ENCODE data around the gene CHDH. TPM values are rescaled to one million over a fixed set of nuclear protein-coding genes. Genes with fewer than 3 reads are reported as not detected.

The CHDH gene
- total RNA-seq, 1 donor from 2014 or later: 1.7 TPM

DNA sequence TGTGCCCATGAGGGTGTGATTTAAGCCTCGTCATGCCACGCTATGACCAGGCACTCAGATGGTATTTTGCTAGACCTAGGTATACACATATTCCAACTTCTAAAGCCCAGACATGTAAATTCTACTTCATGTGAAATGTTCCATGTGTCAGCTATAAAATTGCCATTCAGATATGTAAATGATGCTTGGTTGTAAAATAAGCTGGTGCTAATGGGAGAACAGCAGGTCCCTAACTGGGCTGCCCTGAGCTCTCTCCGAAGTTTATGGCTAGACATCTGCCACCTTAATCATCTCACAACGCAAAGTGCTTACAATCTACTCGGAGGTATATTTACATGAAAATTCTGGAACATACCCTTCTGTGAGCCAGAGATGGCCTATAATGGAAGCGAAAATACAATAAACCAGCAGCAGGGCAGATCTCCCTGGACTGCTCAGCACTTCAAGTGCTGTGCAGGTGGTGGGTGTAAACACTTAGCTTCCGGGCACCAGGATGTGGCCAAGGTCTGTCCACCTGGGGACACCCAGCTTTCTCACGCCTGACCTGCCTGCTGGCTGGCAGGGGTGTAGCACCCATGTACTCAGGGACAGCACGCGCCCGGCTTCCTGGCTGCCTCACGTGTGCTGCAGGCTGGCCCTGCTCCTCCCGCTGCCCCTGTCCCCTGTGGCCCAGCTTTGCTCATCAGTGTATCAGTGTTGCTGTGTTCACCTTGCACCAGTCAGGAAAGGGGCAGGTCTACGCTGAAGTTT, 82.0 kb downstream of the CHDH start:
- Histone ChIP-seq H3K4me1 (no peaks in the 10 kb centered on the region), H3K4me3 (no peak overlapping the region), H3K36me3 (no peaks in the 10 kb centered on the region), H3K27me3 (no peaks in the 10 kb centered on the region), H3K27ac (no peak overlapping the region), H3K9me3 (no peaks in the 10 kb centered on the region)
- intact Hi-C loops (cut with DNase I): no loop called here
- no peak for DNase-seq (ENCODE audit: extremely low spot score in 2 of 2)
- TF ChIP-seq POLR2AphosphoS5 (IDR thresholded peaks at IDR 0.05; ENCODE audit: insufficient read depth in 1 of 2, low read depth in 1 of 2) (no peak), CTCF (IDR thresholded peaks at IDR 0.05) (no peak), POLR2A (IDR thresholded peaks at IDR 0.05) (no peak)

DNA sequence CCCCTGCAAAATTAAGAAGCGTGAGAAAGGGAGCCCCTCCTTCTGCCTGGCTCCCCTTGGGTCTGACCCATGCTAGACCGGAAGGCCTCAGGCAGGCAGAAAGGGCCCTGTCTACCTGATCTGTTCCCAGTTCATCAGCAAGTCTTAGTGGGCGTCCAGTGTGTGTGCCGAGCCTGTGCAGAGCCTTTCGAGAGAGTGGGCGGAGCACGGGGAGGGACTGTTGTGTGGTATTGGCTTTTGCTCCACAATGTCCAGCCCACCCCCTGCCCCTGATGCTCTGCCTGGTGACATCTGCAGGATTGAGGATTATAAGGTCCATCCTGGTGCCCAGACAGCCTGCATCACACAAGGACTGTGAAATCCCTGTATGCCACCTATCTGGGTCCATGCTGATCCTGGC, 82.9 kb downstream of the CHDH start:
- Histone ChIP-seq H3K27ac (no peak overlapping the region), H3K36me3 (no peaks in the 10 kb centered on the region), H3K4me1 (no peaks in the 10 kb centered on the region), H3K27me3 (no peaks in the 10 kb centered on the region), H3K4me3 (no peak overlapping the region), H3K9me3 (no peaks in the 10 kb centered on the region)
- TF ChIP-seq CTCF (IDR thresholded peaks at IDR 0.05): no peak
- TF ChIP-seq POLR2AphosphoS5 (IDR thresholded peaks at IDR 0.05; ENCODE audit: insufficient read depth in 1 of 2, low read depth in 1 of 2): no peak
- no peak for TF ChIP-seq POLR2A (IDR thresholded peaks at IDR 0.05)
- DNase-seq (ENCODE audit: extremely low spot score in 2 of 2): no peak
- intact Hi-C loops (cut with DNase I): no loop called here

Small RNA genes lying within 50 kb of the gene (small RNA-seq; reads per million reads assigned to genes)
- not detected for gene AC012467.1

Other genes with a start within 250 kb of the CHDH start
- gene IL17RB, start 149 bp upstream of the CHDH start, total RNA-seq: not detected
- 18.4 TPM for gene ACTR8, start 35.7 kb upstream of the CHDH start, total RNA-seq
- gene SELENOK, start 45.4 kb upstream of the CHDH start, total RNA-seq: 55.0 TPM